Mesothelial cell of epicardium (in vitro differentiated cells): ENCODE measurements around the gene UGT2A1. TPM values are rescaled to one million over a fixed set of nuclear protein-coding genes. Genes with fewer than 3 reads are reported as not detected.

ENCODE experiments used
- DNase-seq, 2 experiments: peaks; one replicate each; pipeline ENCODE4 v3.0.0; 2021; ENCODE audit warnings: low spot score in 2 of 2; ENCODE audit not compliant: unreplicated experiment in 2 of 2
- H3K27ac Mint-ChIP-seq: 2 replicates; pipeline ENCODE4 v1.8.0; 2021; ENCODE audit warnings: mixed read lengths
- H3K27me3 Mint-ChIP-seq: 2 replicates; pipeline ENCODE4 v1.8.0; 2021; ENCODE audit warnings: low read depth, mixed read lengths
- H3K36me3 Mint-ChIP-seq: 2 replicates; pipeline ENCODE4 v1.8.0; 2021; ENCODE audit warnings: mixed read lengths
- H3K4me1 Mint-ChIP-seq: 2 replicates; pipeline ENCODE4 v1.8.0; 2021; ENCODE audit warnings: mixed read lengths
- H3K4me3 Mint-ChIP-seq: 2 replicates; pipeline ENCODE4 v1.8.0; 2021; ENCODE audit warnings: mild to moderate bottlenecking, moderate library complexity, mixed read lengths
- H3K9me3 Mint-ChIP-seq: 2 replicates; pipeline ENCODE4 v1.8.0; 2021; ENCODE audit warnings: mixed read lengths
- total RNA-seq: library from RNA; stranded (reverse); gene quantifications from 3 replicates; pipeline ENCODE4 v1.2.1, GENCODE V29; 2021
- TF ChIP-seq, protein P1 (sequence below): fragments of 200-600 bp; sonication (generic); IDR thresholded peaks from one replicate; pipeline ENCODE4 v1.5.0; 2021; ENCODE audit warnings: antibody characterized with exemption; ENCODE audit not compliant: unreplicated experiment

UGT2A1 gene
- total RNA-seq, 1 donor from 2014 or later, result not detected

GRCh38 chr4:69650872-69651271 lies 2.2 kb downstream of the UGT2A1 start:
- H3K36me3 Mint-ChIP-seq, result no peaks in the 10 kb centered on the region
- no peak overlapping the region for H3K4me3 Mint-ChIP-seq
- H3K27ac Mint-ChIP-seq, result no peak overlapping the region
- no peak for DNase-seq
- no peaks in the 10 kb centered on the region for H3K27me3 Mint-ChIP-seq
- no peaks in the 10 kb centered on the region for H3K9me3 Mint-ChIP-seq
- TF ChIP-seq, protein P1, sequence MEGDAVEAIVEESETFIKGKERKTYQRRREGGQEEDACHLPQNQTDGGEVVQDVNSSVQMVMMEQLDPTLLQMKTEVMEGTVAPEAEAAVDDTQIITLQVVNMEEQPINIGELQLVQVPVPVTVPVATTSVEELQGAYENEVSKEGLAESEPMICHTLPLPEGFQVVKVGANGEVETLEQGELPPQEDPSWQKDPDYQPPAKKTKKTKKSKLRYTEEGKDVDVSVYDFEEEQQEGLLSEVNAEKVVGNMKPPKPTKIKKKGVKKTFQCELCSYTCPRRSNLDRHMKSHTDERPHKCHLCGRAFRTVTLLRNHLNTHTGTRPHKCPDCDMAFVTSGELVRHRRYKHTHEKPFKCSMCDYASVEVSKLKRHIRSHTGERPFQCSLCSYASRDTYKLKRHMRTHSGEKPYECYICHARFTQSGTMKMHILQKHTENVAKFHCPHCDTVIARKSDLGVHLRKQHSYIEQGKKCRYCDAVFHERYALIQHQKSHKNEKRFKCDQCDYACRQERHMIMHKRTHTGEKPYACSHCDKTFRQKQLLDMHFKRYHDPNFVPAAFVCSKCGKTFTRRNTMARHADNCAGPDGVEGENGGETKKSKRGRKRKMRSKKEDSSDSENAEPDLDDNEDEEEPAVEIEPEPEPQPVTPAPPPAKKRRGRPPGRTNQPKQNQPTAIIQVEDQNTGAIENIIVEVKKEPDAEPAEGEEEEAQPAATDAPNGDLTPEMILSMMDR, result no peak
- H3K4me1 Mint-ChIP-seq, result peaks cover 16% of the 10 kb centered on the region

- no peak overlapping the region for H3K4me3 Mint-ChIP-seq
- TF ChIP-seq, protein P1, result no peak
- no peaks in the 10 kb centered on the region for H3K27me3 Mint-ChIP-seq
- no peaks in the 10 kb centered on the region for H3K36me3 Mint-ChIP-seq
- no peaks in the 10 kb centered on the region for H3K9me3 Mint-ChIP-seq
- DNase-seq, result no peak
- H3K4me1 Mint-ChIP-seq, result peaks cover 16% of the 10 kb centered on the region
- H3K27ac Mint-ChIP-seq, result peak overlapping the region; percentile 66
Observed at GRCh38 chr4:69649629-69650028, 3.4 kb downstream of the UGT2A1 start.

GRCh38 chr4:69649207-69649606 lies 3.8 kb downstream of the UGT2A1 start:
- Mint-ChIP-seq H3K9me3 (no peaks in the 10 kb centered on the region), H3K4me1 (peaks cover 16% of the 10 kb centered on the region), H3K36me3 (no peaks in the 10 kb centered on the region), H3K4me3 (no peak overlapping the region), H3K27ac (peak overlapping the region; percentile 66), H3K27me3 (no peaks in the 10 kb centered on the region)
- no peak for DNase-seq
- TF ChIP-seq, protein P1, result no peak

DNA sequence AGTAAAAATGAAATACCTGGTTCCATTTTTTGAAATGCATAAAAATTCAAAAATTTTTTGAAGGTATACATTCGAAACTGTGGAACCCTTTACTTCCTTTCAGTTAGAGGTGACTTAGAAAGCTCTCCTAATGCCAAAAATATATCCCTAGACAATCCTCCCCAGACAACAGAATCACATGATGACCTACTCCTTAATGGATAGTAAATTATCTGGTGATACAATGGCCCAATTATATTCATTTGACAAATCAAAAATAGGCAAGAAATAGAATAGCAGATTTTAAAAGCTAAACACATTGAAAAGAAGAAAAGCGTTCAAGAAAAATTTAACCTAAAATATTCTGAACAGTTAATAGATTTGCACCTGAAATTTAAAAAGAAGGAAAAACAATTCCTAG lies 10.1 kb downstream of the UGT2A1 start:
- Mint-ChIP-seq H3K9me3 (no peaks in the 10 kb centered on the region), H3K27me3 (no peaks in the 10 kb centered on the region), H3K27ac (no peak overlapping the region), H3K4me1 (no peaks in the 10 kb centered on the region), H3K36me3 (no peaks in the 10 kb centered on the region), H3K4me3 (no peak overlapping the region)
- TF ChIP-seq, protein P1, result no peak
- no peak for DNase-seq

DNA sequence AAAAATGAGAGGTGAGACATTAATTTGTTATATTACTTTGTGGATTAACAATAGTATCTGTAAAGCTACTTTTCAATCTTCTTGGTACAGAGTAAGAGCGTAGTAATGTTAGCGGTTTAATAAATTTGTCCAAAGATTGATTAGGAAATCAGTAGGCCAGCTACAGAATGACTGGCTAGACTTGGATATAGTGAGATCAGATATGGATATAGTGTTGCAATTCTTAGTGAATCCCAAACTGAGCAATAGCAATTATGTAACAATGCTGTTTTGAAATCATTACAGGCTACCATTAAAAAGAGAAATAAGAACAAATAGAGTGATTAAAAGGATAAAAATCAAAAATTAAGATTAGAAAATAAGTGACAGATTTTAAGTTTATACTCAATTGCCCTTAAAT lies 12.8 kb downstream of the UGT2A1 start:
- Mint-ChIP-seq H3K27ac (no peak overlapping the region), H3K4me1 (no peaks in the 10 kb centered on the region)

More for the DNA sequence above, 12.8 kb downstream of the UGT2A1 start:
- no peak for DNase-seq
- TF ChIP-seq, protein P1, result no peak
- no peaks in the 10 kb centered on the region for H3K27me3 Mint-ChIP-seq
- H3K36me3 Mint-ChIP-seq, result no peaks in the 10 kb centered on the region
- H3K4me3 Mint-ChIP-seq, result no peak overlapping the region
- H3K9me3 Mint-ChIP-seq, result no peaks in the 10 kb centered on the region
